Mesendoderm (in vitro differentiated cells): ENCODE results near the gene CILP.

ENCODE experiments used
- DNase-seq: peaks from one replicate; pipeline ENCODE4 v3.0.0; 2013
- H2AK5ac ChIP-seq: 2 replicates; pipeline ENCODE4 v1.6.1; 2013; ENCODE audit warnings: low read length, inconsistent platforms
- H2BK120ac ChIP-seq: 2 replicates; pipeline ENCODE4 v1.6.1; 2013; ENCODE audit warnings: low read depth, mild to moderate bottlenecking, low read length, moderate library complexity, mixed read lengths
- H2BK15ac ChIP-seq: replicated peaks from 2 replicates; pipeline ENCODE4 v1.6.1; 2013; ENCODE audit warnings: low read depth, mild to moderate bottlenecking, moderate library complexity
- H2BK5ac ChIP-seq: 2 replicates; pipeline ENCODE4 v1.6.1; 2013; ENCODE audit warnings: low read length, inconsistent platforms
- H3K18ac ChIP-seq: 2 replicates; pipeline ENCODE4 v1.6.1; 2013; ENCODE audit warnings: mild to moderate bottlenecking, low read length, mixed read lengths
- H3K23ac ChIP-seq: one replicate; pipeline ENCODE4 v1.6.1; 2013; ENCODE audit warnings: low read length
- H3K27ac ChIP-seq: 2 replicates; pipeline ENCODE4 v1.5.1; 2013; ENCODE audit warnings: low read depth, mild to moderate bottlenecking, inconsistent platforms, low read length, moderate library complexity
- H3K27me3 ChIP-seq: 2 replicates; pipeline ENCODE4 v1.6.1; 2013; ENCODE audit warnings: low read length, control low read depth, mild to moderate bottlenecking, inconsistent platforms; ENCODE audit not compliant: insufficient read depth, poor library complexity
- H3K36me3 ChIP-seq: 2 replicates; pipeline ENCODE4 v1.6.1; 2013; ENCODE audit warnings: low read length, inconsistent platforms; ENCODE audit not compliant: control insufficient read depth, insufficient read depth
- H3K4ac ChIP-seq: one replicate; pipeline ENCODE4 v1.6.1; 2013; ENCODE audit warnings: low read depth, mild to moderate bottlenecking, low read length, moderate library complexity
- H3K4me1 ChIP-seq: 2 replicates; pipeline ENCODE4 v1.6.1; 2013; ENCODE audit warnings: low read depth, low read length, inconsistent platforms; ENCODE audit not compliant: control insufficient read depth
- H3K4me2 ChIP-seq: 2 replicates; pipeline ENCODE4 v1.6.1; 2013; ENCODE audit warnings: low read length
- H3K4me3 ChIP-seq: 2 replicates; pipeline ENCODE4 v1.5.1; 2013; ENCODE audit warnings: mild to moderate bottlenecking, low read length
- H3K56ac ChIP-seq: one replicate; pipeline ENCODE4 v1.6.1; 2013; ENCODE audit warnings: low read length
- H3K79me1 ChIP-seq: 2 replicates; pipeline ENCODE4 v1.6.1; 2013; ENCODE audit warnings: low read length, inconsistent platforms
- H3K79me2 ChIP-seq: 2 replicates; pipeline ENCODE4 v1.6.1; 2013; ENCODE audit warnings: mild to moderate bottlenecking, low read length; ENCODE audit not compliant: control insufficient read depth, insufficient read depth
- H3K9ac ChIP-seq: 2 replicates; pipeline ENCODE4 v1.6.1; 2013; ENCODE audit warnings: low read length, inconsistent platforms
- H4K5ac ChIP-seq: one replicate; pipeline ENCODE4 v1.6.1; 2013; ENCODE audit warnings: low read length
- H4K8ac ChIP-seq: one replicate; pipeline ENCODE4 v1.6.1; 2013; ENCODE audit warnings: low read depth, mild to moderate bottlenecking, control low read depth, low read length, moderate library complexity
- WGBS: extraction: QIAGEN DNeasy Blood & Tissue Kit; methylation state at CpG from one replicate; pipeline ENCODE4 v1.1.7; 2013; ENCODE audit warnings: low lambda C conversion rate, missing lambda C conversion rate; ENCODE audit not compliant: insufficient coverage; ENCODE audit errors: extremely low coverage; 5-methylcytosine and 5-hydroxymethylcytosine counted together

Gene CILP

GRCh38 chr15:65222891-65223290 is 11.6 kb upstream of the CILP start:
- Histone ChIP-seq H3K56ac (no peak overlapping the region), H3K23ac (peak overlapping the region; percentile 80), H2BK120ac (no peak overlapping the region), H3K4me3 (no peak overlapping the region), H2AK5ac (no peak overlapping the region), H2BK5ac (no peak overlapping the region), H3K4ac (no peak overlapping the region), H3K36me3 (no peaks in the 10 kb centered on the region), H3K79me1 (no peaks in the 10 kb centered on the region), H4K5ac (no peak overlapping the region), H3K27me3 (no peaks in the 10 kb centered on the region), H3K79me2 (no peaks in the 10 kb centered on the region), H3K27ac (no peak overlapping the region), H2BK15ac (no peak overlapping the region), H3K4me1 (no peaks in the 10 kb centered on the region), H3K4me2 (no peak overlapping the region), H3K9ac (no peak overlapping the region), H3K18ac (no peak overlapping the region), H4K8ac (no peak overlapping the region)
- no CpG with 5 or more reads among the region's 4 CpGs for WGBS
- no peak for DNase-seq

- Histone ChIP-seq H4K8ac (no peak overlapping the region), H3K4me3 (no peak overlapping the region), H2BK15ac (no peak overlapping the region), H3K4me2 (no peak overlapping the region), H2BK5ac (no peak overlapping the region), H3K27me3 (no peaks in the 10 kb centered on the region), H3K36me3 (no peaks in the 10 kb centered on the region), H2AK5ac (no peak overlapping the region), H3K23ac (no peak overlapping the region), H3K18ac (no peak overlapping the region), H2BK120ac (no peak overlapping the region), H3K79me1 (no peaks in the 10 kb centered on the region), H3K56ac (no peak overlapping the region), H3K4me1 (no peaks in the 10 kb centered on the region), H4K5ac (no peak overlapping the region), H3K27ac (no peak overlapping the region), H3K79me2 (no peaks in the 10 kb centered on the region), H3K4ac (no peak overlapping the region), H3K9ac (no peak overlapping the region)
- no CpG with 5 or more reads among the region's 2 CpGs for WGBS
- no peak for DNase-seq
Measured at GRCh38 chr15:65221697-65222096, 10.4 kb upstream of the CILP start.

- Histone ChIP-seq H2AK5ac (no peak overlapping the region), H3K56ac (no peak overlapping the region), H3K4me2 (no peak overlapping the region), H3K27ac (no peak overlapping the region), H2BK5ac (no peak overlapping the region), H3K4ac (no peak overlapping the region), H4K5ac (no peak overlapping the region), H2BK15ac (no peak overlapping the region), H2BK120ac (no peak overlapping the region), H3K79me1 (no peaks in the 10 kb centered on the region), H4K8ac (no peak overlapping the region), H3K27me3 (no peaks in the 10 kb centered on the region), H3K9ac (no peak overlapping the region), H3K36me3 (no peaks in the 10 kb centered on the region), H3K4me1 (no peaks in the 10 kb centered on the region), H3K79me2 (no peaks in the 10 kb centered on the region), H3K23ac (no peak overlapping the region), H3K18ac (no peak overlapping the region), H3K4me3 (no peak overlapping the region)
- DNase-seq: no peak
- no CpG with 5 or more reads among the region's 3 CpGs for WGBS
Measured at GRCh38 chr15:65219137-65219536, 7.9 kb upstream of the CILP start.

- no peak overlapping the region for H2BK5ac ChIP-seq
- H4K5ac ChIP-seq: no peak overlapping the region
- H3K4ac ChIP-seq: no peak overlapping the region
- H3K79me2 ChIP-seq: no peaks in the 10 kb centered on the region
- H3K9ac ChIP-seq: no peak overlapping the region
- no peak overlapping the region for H2BK15ac ChIP-seq
- H3K27ac ChIP-seq: no peak overlapping the region
- H4K8ac ChIP-seq: no peak overlapping the region
- H3K4me3 ChIP-seq: no peak overlapping the region
- no peak overlapping the region for H3K23ac ChIP-seq
- no peak for DNase-seq
- H3K4me2 ChIP-seq: no peak overlapping the region
- H3K27me3 ChIP-seq: no peaks in the 10 kb centered on the region
- WGBS: no CpG with 5 or more reads among the region's 10 CpGs
- H3K18ac ChIP-seq: no peak overlapping the region
- H2BK120ac ChIP-seq: no peak overlapping the region
- H2AK5ac ChIP-seq: no peak overlapping the region
- H3K79me1 ChIP-seq: no peaks in the 10 kb centered on the region
- no peaks in the 10 kb centered on the region for H3K36me3 ChIP-seq
- no peaks in the 10 kb centered on the region for H3K4me1 ChIP-seq
- H3K56ac ChIP-seq: no peak overlapping the region
Measured at GRCh38 chr15:65217526-65218482, 6.5 kb upstream of the CILP start.

GRCh38 chr15:65215496-65215895 is 4.2 kb upstream of the CILP start:
- Histone ChIP-seq H2AK5ac (no peak overlapping the region), H3K4ac (no peak overlapping the region), H3K4me3 (no peak overlapping the region), H4K8ac (no peak overlapping the region), H2BK120ac (no peak overlapping the region), H3K36me3 (no peaks in the 10 kb centered on the region), H4K5ac (no peak overlapping the region), H3K79me2 (no peaks in the 10 kb centered on the region), H3K27ac (no peak overlapping the region), H3K18ac (no peak overlapping the region), H3K23ac (no peak overlapping the region), H3K9ac (no peak overlapping the region), H3K56ac (no peak overlapping the region), H3K4me2 (no peak overlapping the region), H2BK15ac (no peak overlapping the region), H3K4me1 (peaks cover 9% of the 10 kb centered on the region), H3K27me3 (no peaks in the 10 kb centered on the region), H3K79me1 (no peaks in the 10 kb centered on the region), H2BK5ac (no peak overlapping the region)
- no peak for DNase-seq

- Histone ChIP-seq H3K4me2 (no peak overlapping the region), H3K4ac (no peak overlapping the region), H3K36me3 (no peaks in the 10 kb centered on the region), H3K23ac (no peak overlapping the region), H2BK5ac (no peak overlapping the region), H3K18ac (no peak overlapping the region), H2BK120ac (no peak overlapping the region), H4K5ac (no peak overlapping the region), H2AK5ac (no peak overlapping the region), H3K56ac (no peak overlapping the region), H3K4me1 (peaks cover 9% of the 10 kb centered on the region), H3K79me1 (no peaks in the 10 kb centered on the region), H3K9ac (no peak overlapping the region), H3K4me3 (no peak overlapping the region), H4K8ac (no peak overlapping the region), H3K27me3 (no peaks in the 10 kb centered on the region), H2BK15ac (no peak overlapping the region), H3K79me2 (no peaks in the 10 kb centered on the region), H3K27ac (no peak overlapping the region)
- WGBS: no CpG with 5 or more reads among the region's 4 CpGs
- DNase-seq: no peak
Measured at GRCh38 chr15:65214010-65214409, 2.7 kb upstream of the CILP start.
